Upper lobe of left lung (tissue), 6 donors: Measurements from ENCODE around the gene KCNQ2. TPM values are rescaled to one million over a fixed set of nuclear protein-coding genes. Genes with fewer than 3 reads are reported as not detected.

Source experiments
- ATAC-seq, 2 donors: fragments of 200-7000 bp; cut with Tn5 transposase; one replicate each; pipeline ENCODE4 v1.9.1; 2022; ENCODE audit warnings: mild to moderate bottlenecking in 2 of 2, moderate library complexity in 2 of 2; ENCODE audit not compliant: low FRiP score in 2 of 2
- DNase-seq, 2 donors: peaks; one replicate each; pipeline ENCODE4 v3.0.0-alpha.2; 2019 to 2020
- H3K27ac ChIP-seq, 4 donors: fragments of 200-600 bp; sonication (generic); one replicate each; pipeline ENCODE4 v1.5.1; 2016 to 2019
- H3K27me3 ChIP-seq, 4 donors: fragments of 200-600 bp; sonication (generic); one replicate each; pipeline ENCODE4 v1.5.1; 2017 to 2019
- H3K36me3 ChIP-seq, 4 donors: fragments of 200-600 bp; sonication (generic); one replicate each; pipeline ENCODE4 v1.5.1; 2016 to 2019
- H3K4me1 ChIP-seq, 4 donors: fragments of 200-600 bp; sonication (generic); one replicate each; pipeline ENCODE4 v1.5.1; 2018 to 2019
- H3K4me3 ChIP-seq, 4 donors: fragments of 200-600 bp; sonication (generic); one replicate each; pipeline ENCODE4 v1.5.1; 2017 to 2019; ENCODE audit warnings: mild to moderate bottlenecking in 2 of 4, moderate library complexity in 1 of 4
- H3K9me3 ChIP-seq, 4 donors: fragments of 200-600 bp; sonication (generic); one replicate each; pipeline ENCODE4 v1.5.1; 2018 to 2019
- EP300 ChIP-seq, 4 donors: sonication (generic); formaldehyde crosslinking; IDR thresholded peaks; one replicate each; pipeline ENCODE4 v1.5.1; 2017; ENCODE audit warnings: antibody characterized with exemption in 4 of 4, control low read depth in 2 of 4
- POLR2A ChIP-seq, 4 donors: fragments of 450-650 bp; IDR thresholded peaks; one replicate each; pipeline ENCODE4 v1.5.1; 2016 to 2017; ENCODE audit warnings: antibody characterized with exemption in 4 of 4, mild to moderate bottlenecking in 2 of 4
- POLR2AphosphoS5 ChIP-seq, 2 donors: sonication (generic); formaldehyde crosslinking; IDR thresholded peaks; one replicate each; pipeline ENCODE4 v1.5.1; 2017; ENCODE audit warnings: antibody characterized with exemption in 2 of 2
- WGBS, 2 donors: methylation state at CpG; one replicate each; pipeline ENCODE4 v1.1.5; 2017 to 2018; 5-methylcytosine and 5-hydroxymethylcytosine counted together
- total RNA-seq, 6 donors: library from RNA; depleted of rRNA in 4 of 6; stranded (reverse); fragments of >200 nt in 4 of 6; gene quantifications; one replicate each; pipeline versions ENCODE4 v1.1.0 to v1.2.1, GENCODE V29; 2016 to 2021
- TF ChIP-seq, protein P1 (sequence below), 6 experiments: fragments of 450-650 bp in 4 of 6; fragments of 200-600 bp in 2 of 6; sonication (generic) in 2 of 6; IDR thresholded peaks; one replicate each; pipeline ENCODE4 v1.5.1; 2016 to 2019; ENCODE audit warnings: antibody characterized with exemption in 6 of 6
- donor health status: DM: no; HTN: no; CAD: no; lungs with moderate emphysema.
- donor health status: DM: no; HTN: yes; CAD: no; lungs with severe emphysema.

The KCNQ2 gene
- total RNA-seq, 6 donors from 2014 or later = 0.66 TPM; not detected in 5

DNA sequence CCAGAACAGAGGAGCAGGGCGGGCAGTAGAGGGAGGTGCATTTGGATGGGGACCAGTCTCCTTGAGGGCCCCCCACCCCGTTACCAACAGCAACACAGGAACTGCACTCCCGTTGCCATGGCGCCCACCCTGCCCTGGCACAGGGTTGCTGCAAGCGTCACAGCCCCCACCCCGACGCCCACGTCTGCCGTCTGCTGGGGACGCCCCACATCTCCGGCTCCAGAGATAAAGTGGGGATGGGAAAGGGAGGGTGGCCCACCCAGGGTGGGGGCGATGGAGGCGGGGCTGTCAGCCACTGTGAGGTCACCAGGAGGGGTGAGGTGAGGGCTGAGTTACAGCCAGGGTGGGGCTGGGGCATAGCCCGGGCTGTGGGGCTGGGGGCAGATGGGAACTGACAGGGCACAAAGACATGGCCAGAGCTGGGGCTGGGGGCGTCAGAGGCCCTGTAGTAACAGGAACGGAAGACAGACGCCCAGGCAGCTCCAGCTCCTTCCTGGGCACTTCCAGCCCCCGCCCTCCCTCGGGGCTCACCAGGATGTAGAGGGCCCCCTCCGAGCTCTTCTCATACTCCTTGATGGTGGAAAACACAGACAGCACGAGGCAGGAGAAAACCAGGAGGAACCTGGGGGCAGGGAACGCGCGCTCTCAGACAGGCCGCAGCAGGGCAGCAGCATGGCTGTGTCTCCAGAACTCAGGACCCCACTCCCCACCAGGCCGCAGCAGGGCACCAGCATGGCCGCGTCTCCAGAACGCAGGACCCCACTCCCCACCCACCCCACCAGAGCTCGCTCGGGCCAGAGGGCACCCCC lies 26.0 kb downstream of the KCNQ2 start:
- no peak overlapping the region for H3K27ac ChIP-seq
- no peaks in the 10 kb centered on the region for H3K27me3 ChIP-seq
- DNase-seq (peak in 1 of 2 donors; percentile 62), ATAC-seq (no peak)
- WGBS, 2 donors = 46 to 60% methylated on average over 8 to 23 of the region's 31 CpGs
- no peaks in the 10 kb centered on the region for H3K36me3 ChIP-seq
- H3K9me3 ChIP-seq = no peaks in the 10 kb centered on the region
- no peak overlapping the region for H3K4me3 ChIP-seq
- H3K4me1 ChIP-seq = no peaks in the 10 kb centered on the region
- TF ChIP-seq POLR2A (IDR thresholded peaks at IDR 0.05) (no peak), EP300 (IDR thresholded peaks at IDR 0.05) (no peak), POLR2AphosphoS5 (IDR thresholded peaks at IDR 0.05) (no peak)
- TF ChIP-seq, protein P1, sequence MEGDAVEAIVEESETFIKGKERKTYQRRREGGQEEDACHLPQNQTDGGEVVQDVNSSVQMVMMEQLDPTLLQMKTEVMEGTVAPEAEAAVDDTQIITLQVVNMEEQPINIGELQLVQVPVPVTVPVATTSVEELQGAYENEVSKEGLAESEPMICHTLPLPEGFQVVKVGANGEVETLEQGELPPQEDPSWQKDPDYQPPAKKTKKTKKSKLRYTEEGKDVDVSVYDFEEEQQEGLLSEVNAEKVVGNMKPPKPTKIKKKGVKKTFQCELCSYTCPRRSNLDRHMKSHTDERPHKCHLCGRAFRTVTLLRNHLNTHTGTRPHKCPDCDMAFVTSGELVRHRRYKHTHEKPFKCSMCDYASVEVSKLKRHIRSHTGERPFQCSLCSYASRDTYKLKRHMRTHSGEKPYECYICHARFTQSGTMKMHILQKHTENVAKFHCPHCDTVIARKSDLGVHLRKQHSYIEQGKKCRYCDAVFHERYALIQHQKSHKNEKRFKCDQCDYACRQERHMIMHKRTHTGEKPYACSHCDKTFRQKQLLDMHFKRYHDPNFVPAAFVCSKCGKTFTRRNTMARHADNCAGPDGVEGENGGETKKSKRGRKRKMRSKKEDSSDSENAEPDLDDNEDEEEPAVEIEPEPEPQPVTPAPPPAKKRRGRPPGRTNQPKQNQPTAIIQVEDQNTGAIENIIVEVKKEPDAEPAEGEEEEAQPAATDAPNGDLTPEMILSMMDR (IDR thresholded peaks at IDR 0.05) = no peak

DNA sequence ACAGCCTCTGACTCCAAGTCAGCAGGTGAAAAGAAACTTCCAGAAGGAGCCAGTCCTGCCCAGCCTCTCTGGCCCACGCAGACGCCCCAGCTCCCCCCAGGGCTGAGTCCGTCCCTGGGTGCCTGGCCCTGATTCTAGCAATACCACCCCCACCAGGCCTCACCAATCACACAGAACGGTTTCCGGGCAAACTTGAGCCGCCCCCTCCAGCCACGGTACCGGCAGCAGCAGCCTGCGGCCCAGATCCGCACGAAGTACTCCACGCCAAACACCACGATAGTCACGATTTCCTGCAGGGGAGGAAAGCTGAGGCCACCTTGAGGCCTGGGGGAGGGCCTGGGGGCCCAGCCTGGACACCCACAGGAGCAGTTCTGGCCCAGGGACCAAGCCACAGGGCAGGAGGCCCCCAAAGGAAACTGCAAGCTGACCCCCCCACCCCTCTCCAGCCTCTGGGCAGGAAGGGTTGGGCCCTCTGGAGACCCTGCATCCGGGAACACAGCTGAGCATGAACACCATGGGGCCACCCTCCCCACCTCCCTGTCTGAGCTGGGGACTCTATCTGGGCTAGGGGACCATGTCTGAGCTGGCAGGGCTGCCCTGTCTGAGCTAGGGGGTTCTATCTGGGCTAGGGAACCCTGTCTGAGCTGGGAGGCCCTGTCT lies 27.2 kb downstream of the KCNQ2 start:
- H3K4me1 ChIP-seq = no peaks in the 10 kb centered on the region
- H3K27me3 ChIP-seq = no peaks in the 10 kb centered on the region
- no peak for ATAC-seq

DNA sequence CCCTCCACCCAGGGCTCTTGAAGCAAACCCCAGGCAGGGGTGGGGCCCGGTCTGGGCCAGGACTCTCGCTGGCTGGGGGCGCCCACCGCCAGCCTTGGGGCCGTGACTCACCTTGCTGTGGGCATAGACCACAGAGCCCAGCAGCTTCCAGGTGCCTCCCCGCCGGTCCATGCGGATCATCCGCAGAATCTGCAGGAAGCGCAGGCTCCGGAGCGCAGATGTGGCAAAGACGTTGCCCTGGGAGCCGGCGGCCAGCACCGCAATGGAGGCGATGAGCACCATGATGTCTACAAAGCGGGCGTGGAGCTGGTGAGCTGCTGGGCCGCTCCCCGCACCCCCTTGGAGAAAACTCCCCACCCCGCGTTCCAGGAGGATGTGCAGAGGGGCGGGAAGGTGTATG lies 27.9 kb downstream of the KCNQ2 start:
- DNase-seq (peak in 1 of 2 donors; percentile 78), ATAC-seq (no peak)
- WGBS, 2 donors = 90 to 92% methylated on average over 11 to 24 of the region's 24 CpGs
- no peak for TF ChIP-seq POLR2A (IDR thresholded peaks at IDR 0.05)
- no peak for TF ChIP-seq POLR2AphosphoS5 (IDR thresholded peaks at IDR 0.05)
- no peak for TF ChIP-seq EP300 (IDR thresholded peaks at IDR 0.05)
- TF ChIP-seq, protein P1 (IDR thresholded peaks at IDR 0.05) = no peak
- Histone ChIP-seq H3K4me3 (no peak overlapping the region), H3K27ac (no peak overlapping the region), H3K4me1 (no peaks in the 10 kb centered on the region), H3K27me3 (no peaks in the 10 kb centered on the region), H3K36me3 (no peaks in the 10 kb centered on the region), H3K9me3 (no peaks in the 10 kb centered on the region)

More for the DNA sequence above, 27.2 kb downstream of the KCNQ2 start:
- WGBS, 2 donors = 63 to 66% methylated on average over 5 to 14 of the region's 15 CpGs
- peak in 1 of 2 donors; percentile 50 for DNase-seq
- Histone ChIP-seq H3K4me3 (no peak overlapping the region), H3K27ac (no peak overlapping the region), H3K36me3 (no peaks in the 10 kb centered on the region), H3K9me3 (no peaks in the 10 kb centered on the region)
- TF ChIP-seq POLR2A (IDR thresholded peaks at IDR 0.05) (no peak), EP300 (IDR thresholded peaks at IDR 0.05) (no peak), POLR2AphosphoS5 (IDR thresholded peaks at IDR 0.05) (no peak)
- TF ChIP-seq, protein P1 (IDR thresholded peaks at IDR 0.05) = no peak

DNA sequence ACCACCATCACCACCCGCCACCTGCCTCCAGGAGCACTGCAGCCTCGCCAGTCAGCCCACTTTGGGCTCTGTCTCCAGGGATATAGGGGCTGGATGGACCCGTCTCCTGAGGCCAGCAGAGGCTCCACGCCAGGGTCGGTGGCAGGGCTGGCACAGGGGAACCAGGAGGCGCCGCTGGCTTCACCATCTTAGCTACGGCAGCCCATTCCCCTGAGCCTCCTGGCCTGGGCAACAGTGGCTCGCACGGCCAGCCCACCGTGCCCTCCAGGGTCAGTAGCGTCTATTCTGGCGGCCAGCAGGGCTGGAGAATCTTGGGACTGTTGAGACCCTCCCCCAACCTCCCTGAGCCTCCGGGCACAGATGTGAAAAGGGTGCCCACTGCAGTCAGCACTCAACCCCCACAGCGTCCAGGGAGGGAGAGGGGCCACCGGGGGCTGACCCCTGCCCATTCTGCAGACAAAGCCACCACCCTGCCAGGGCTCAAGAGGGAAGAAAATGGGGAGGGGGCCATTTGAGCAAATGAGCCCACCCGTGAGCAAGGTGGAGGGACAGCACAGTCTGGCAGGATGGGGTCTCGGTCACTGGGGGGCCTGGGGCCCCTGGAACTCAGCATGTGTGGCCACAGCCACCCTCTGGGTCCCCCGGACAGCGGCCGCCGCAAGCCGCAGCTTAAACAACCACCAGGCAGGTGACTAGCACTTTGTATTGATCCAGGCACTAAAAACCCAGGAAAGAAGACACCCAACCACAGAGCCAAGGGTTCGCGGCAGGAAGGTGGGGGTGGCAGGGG lies 28.7 kb downstream of the KCNQ2 start:
- 92 to 94% methylated on average over 4 to 23 of the region's 25 CpGs for WGBS, 2 donors
- no peaks in the 10 kb centered on the region for H3K27me3 ChIP-seq
- ATAC-seq (no peak), DNase-seq (peak in 1 of 2 donors; percentile 60)
- H3K4me1 ChIP-seq = no peaks in the 10 kb centered on the region
- H3K36me3 ChIP-seq = no peaks in the 10 kb centered on the region
- H3K27ac ChIP-seq = no peak overlapping the region
- TF ChIP-seq EP300 (IDR thresholded peaks at IDR 0.05) (no peak), POLR2AphosphoS5 (IDR thresholded peaks at IDR 0.05) (no peak), POLR2A (IDR thresholded peaks at IDR 0.05) (no peak)
- TF ChIP-seq, protein P1 (IDR thresholded peaks at IDR 0.05) = no peak
- no peak overlapping the region for H3K4me3 ChIP-seq
- H3K9me3 ChIP-seq = no peaks in the 10 kb centered on the region
